Measurements from ENCODE around the gene IQCF6.
"Not testable (repeated sequence)": the region's sequence is repeated elsewhere in the genome, so short reads cannot be mapped to it uniquely, and the experiment has no call there.

IQCF6 gene

DNA sequence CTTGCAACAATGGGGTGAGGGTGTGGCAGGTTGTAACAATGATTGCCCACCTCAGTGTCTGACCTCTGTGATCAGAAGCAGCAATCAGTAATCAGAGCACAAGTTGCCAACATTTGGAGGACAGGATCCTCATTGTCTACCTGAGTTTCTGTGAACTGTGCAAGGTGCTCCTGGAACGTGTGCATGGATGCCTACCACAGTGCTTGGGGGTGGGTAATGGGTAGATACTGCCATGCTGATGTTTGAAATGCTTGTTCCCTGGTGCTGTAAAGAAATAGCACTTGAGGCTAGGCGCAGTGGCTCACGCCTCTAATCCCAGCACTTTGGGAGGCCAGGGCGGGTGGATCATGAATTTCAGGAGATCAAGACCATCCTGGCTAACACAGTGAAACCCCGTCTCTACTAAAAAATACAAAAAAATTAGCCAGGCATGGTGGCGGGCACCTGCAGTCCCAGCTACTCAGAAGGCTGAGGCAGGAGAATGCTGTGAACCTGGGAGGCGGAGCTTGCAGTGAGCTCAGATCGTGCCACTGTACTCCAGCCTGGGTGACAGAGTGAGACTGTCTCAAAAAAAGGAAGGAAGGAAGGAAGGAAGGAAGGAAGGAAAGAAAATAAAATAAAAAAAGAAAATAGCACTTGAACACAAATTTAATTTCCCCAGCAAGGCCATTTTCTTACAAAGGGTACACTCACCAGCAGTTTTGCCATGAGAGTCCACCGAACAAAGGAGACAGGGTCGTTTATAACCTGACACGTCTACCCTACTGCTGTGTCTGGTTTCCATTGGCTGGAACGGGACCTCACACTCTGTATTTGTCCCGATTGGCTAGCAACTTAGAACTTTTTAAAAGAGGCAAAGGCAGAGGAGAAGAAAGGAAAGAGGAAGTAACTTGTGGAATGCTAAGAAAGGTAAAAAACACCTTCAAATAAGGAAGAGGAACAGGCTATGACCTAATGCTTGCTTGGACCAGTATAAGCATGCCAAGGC lies 25.0 kb downstream of the IQCF6 start:
- not testable (repeated sequence) for DNase-seq

DNA sequence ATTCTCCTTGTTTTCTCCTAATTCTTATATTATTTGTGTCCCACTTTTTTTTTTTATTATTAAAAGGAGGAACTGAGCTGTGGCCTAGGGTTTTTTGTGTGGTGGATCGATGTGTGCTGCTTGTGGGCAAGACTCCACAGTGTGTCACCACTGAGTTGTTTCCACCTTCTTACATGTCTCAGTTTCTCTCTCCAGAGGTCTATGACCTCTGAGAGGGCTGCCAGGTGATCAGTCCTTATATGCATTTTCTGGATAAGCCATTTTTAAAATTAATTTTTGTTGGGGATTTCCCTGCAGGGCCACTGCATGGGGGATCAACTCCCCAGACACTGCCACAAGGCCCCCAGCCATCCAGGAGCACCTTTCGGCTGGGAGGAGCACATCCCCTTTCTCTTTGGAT lies 27.8 kb downstream of the IQCF6 start:
- no peak for DNase-seq

DNA sequence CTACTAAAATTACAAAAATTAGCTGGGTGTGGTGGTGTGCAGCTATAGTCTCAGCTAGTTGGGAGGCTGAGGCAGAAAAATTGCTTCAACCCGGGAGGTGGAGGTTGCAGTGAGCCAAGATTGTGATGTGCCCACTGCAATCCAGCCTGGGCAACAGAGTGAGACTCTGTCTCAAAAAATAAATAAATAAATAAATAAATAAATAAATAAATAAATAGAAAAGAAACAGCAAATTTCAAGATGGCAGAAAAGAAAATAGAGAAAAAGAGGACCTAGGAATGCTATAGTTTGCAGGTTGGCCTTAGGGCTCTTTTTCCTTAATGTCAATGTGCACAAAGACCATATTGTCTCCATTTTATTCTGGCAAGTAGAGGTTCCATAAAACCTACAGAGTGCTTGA lies 28.2 kb downstream of the IQCF6 start:
- DNase-seq, result no peak

DNA sequence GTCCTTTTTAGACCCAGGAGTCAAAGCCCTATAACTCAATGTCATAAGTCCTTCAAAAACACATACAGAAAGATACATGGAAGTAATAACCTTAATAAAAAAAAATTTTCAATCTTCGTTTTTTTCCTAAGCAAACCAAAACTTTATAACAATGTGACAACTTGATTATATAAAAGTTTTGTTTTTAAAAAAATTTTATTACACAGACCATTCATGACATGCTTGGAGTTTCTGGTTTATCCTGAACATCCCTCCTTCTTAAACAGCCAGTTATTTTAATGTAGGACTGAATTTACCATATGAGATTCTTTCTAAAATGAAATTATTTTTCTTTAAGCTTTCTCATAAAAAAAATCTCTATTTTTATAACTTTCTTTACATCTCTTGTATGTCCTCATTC lies 30.7 kb downstream of the IQCF6 start:
- DNase-seq, result no peak

DNA sequence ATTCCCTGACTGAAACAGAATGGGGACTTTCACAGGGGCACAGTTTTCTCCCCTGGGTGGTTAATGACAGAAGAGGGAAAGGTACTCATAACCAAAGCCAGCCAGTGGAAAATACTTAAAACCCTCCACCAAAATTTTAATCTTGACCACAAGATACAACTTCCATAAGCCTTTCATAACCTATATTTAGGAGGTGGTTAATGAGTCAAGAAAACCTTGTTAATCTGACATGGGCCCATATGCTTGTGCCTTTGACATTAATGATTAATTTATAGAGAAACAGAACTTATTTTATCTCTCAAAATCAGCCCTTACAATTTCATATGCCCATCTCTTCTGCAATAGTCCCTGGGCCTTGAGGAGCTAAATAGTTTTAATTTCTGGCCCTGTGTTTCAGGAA lies 31.2 kb downstream of the IQCF6 start:
- no peak for DNase-seq

DNA sequence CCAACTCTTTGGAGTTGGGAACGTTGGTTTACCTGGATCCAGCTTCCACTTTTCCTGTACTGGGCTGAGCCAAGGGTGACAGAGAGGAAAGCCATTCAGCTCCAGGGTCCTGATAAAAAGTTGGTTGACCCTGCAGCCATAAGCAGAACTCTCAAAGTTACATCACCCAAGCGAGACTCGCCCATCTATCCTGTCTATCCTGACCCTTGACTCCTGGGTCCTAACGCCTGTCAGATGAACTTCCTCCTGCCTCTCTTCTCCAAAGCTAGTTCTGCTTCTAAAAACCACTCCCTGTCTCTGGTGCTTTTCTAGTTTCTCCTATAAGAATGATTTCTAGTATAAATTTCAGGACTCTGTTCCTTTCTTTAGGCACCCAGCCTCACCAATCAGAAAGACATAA lies 36.1 kb downstream of the IQCF6 start:
- DNase-seq, result not testable (repeated sequence)

DNA sequence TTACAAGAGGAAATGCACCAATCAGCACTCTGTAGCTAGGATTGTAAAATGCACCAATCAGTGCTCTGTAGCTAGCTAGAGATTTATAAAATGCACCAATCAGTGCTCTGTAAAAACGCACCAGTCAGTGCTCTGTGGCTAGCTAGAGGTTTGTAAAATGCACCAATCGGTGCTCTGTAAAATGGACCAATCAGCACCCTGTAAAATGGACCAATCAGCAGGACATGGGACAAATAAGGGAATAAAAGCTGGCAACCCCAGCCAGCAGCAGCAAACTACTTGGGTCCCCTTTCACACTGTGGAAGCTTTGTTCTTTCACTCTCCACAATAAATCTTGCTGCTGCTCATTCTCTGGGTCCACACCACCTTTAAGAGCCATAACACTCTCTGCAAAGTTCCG lies 36.7 kb downstream of the IQCF6 start:
- not testable (repeated sequence) for DNase-seq

DNA sequence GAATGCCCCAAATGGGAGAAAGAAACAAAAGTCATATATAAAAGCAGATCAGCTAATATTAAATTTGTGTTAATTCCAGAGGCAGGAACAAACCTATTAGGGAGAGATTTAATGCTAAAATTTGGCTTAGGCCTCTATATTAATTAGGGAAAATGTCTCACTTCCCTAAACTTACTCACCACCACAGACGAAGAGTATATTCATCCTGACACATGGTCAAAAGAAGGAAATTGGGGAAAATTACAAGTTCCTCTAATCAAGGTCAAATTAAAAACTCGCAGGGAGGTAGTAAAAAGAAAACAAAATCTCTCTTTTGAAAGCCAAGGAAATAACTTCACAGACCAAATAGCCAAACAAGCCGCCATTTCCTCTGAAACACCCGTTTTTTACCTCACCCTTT lies 39.9 kb downstream of the IQCF6 start:
- DNase-seq, result no peak

DNA sequence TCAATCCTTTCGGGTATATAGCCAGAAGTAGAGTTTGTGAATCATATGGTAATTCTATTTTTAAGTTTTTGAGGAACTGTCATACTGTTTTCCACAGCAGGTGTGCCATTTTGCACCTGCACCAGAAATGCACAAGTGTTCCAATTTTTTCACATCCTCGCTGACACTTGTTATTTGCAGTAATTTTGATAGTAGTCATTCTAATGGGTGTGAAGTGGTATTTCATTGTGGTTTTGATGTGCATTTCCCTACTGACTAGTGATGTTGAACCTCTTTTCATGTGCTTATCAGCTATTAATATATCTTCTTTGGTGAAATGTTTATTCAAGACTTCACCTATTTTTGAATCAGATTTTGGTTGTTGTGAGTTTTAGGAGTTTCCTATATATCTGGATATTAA lies 43.1 kb downstream of the IQCF6 start:
- DNase-seq, result no peak

DNA sequence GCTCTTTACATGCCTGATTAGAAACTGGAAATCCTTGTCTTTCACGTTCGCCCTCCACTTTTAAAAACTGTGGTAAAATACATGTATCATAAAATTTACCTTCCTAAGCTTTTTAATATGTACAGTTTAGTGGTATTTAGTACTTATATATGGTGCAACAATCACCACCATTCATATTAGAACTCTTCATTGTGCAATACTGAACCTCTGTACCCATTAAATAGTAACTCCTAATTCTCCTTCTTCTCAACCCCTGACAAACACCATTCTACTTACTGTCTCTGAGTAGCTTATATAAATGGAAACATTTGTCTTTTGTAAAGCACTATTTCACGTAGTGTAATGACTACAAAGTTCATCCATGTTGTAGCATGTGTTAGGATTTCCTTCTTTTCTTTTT lies 44.0 kb downstream of the IQCF6 start:
- no peak for DNase-seq

DNA sequence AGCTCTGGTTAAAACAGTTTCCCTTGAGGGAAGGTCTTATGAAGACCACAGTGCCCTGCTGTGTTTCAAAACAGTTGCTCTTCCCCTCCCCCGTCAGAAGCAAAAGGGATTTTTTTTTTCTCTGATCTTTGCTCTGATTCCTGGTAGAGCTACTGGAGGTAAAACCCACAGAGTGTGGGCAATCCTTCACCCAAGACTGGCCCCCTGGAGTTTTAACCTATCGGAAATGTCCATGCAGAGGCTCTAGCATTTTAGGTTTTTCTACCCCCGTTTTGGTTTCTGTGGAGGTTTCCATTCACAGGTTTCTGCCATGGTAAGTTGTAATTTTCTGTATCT lies 44.5 kb downstream of the IQCF6 start:
- no peak for DNase-seq

DNA sequence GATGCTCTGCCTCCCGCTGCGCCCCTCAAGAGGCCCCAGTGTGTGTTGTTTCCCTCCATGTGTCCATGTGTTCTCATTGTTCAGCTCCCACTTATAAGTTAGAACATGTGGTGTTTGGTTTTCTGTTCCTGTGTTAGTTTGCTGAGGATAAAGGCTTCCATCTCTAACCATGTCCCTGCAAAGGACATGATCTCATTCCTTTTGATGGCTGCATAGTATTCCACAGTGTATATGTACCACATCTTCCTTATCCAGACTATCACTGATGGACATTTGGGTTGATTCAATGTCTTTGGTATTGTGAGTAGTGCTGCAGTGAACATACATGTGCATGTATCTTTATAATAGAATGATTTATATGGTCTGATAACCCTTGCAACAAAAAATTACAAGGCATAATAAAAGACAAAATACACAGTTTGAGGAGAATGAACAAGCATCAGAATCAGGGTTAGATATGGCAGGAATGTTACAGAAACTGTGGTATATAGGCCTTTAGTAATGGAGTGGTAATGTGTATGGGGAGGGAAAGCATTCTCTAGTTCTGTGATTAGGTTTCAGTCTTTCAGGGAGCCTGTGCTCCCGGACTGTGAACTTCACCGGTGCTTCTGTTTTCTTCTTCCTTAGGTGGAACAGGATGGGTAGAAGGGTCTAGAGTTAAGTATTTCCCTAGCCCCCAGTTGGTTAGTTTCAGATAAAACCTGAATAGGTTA lies 45.0 kb downstream of the IQCF6 start:
- DNase-seq, result no peak

DNA sequence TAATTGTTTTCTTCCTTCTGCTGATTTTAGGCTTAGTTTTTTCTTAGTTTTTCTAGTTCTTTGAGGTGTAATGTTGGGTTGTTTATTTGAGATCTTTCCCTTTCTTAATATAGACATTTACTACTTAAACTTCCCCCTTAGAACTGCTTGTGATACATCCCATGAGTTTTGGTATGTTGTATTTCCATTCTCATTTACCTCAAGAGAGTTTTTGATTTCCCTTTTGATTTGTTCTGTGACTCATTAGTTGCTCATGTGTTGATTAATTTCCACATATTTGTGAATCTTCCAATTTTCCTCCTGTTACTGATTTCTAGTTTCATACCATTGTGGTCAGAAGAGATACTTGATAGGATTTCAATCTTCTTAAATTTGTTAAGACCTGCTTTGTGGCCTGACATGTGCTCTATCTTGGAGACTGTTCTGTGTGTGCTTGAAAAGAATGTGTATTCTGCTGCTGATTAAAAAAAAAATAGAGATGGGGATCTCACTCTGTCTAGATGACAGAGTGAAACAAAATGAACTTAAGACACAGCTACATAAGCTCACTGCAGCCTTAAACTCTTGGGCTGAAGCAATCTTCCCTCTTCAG lies 49.9 kb downstream of the IQCF6 start:
- DNase-seq, result no peak

Data from activated naive CD4-positive, alpha-beta T cell treated with Interleukin-2 at 50 U/mL for 16 hours (primary cell).